H9 (cell line): ENCODE results near the gene ACTN3. TPM values are rescaled to one million over a fixed set of nuclear protein-coding genes. Genes with fewer than 3 reads are reported as not detected.
"Not testable (repeated sequence)": the region's sequence is repeated elsewhere in the genome, so short reads cannot be mapped to it uniquely, and the experiment has no call there.

Source experiments
- DNase-seq: peaks from one replicate; pipeline ENCODE4 v3.0.0-alpha.2; 2017
- H2AFZ ChIP-seq: one replicate; pipeline ENCODE4 v1.6.1; 2013; ENCODE audit warnings: mild to moderate bottlenecking, low read length, control low read depth, moderate library complexity
- H2AK5ac ChIP-seq: 2 replicates; pipeline ENCODE4 v1.6.1; 2013; ENCODE audit warnings: low read length, control low read depth, mixed read lengths; ENCODE audit not compliant: insufficient read length
- H2BK120ac ChIP-seq: one replicate; pipeline ENCODE4 v1.6.1; 2013; ENCODE audit warnings: low read depth, mild to moderate bottlenecking, low read length, control low read depth, inconsistent platforms; ENCODE audit not compliant: poor library complexity, severe bottlenecking
- H2BK12ac ChIP-seq: 2 replicates; pipeline ENCODE4 v1.6.1; 2013; ENCODE audit warnings: low read length, control low read depth, mixed read lengths, low read depth; ENCODE audit not compliant: insufficient read length
- H2BK15ac ChIP-seq: 2 replicates; pipeline ENCODE4 v1.6.1; 2013; ENCODE audit warnings: low read depth, low read length, control low read depth
- H2BK20ac ChIP-seq: one replicate; pipeline ENCODE4 v1.6.1; 2013; ENCODE audit warnings: low read depth, mild to moderate bottlenecking, low read length, control low read depth, inconsistent platforms; ENCODE audit not compliant: poor library complexity, severe bottlenecking
- H2BK5ac ChIP-seq: 2 replicates; pipeline ENCODE4 v1.6.1; 2013; ENCODE audit warnings: low read length, control low read depth, mixed read lengths; ENCODE audit not compliant: insufficient read length
- H3K14ac ChIP-seq: 2 replicates; pipeline ENCODE4 v1.6.1; 2013; ENCODE audit warnings: low read length, control low read depth; ENCODE audit not compliant: insufficient read depth
- H3K18ac ChIP-seq: 2 replicates; pipeline ENCODE4 v1.6.1; 2013; ENCODE audit warnings: low read depth, mild to moderate bottlenecking, mixed read lengths, low read length, control low read depth; ENCODE audit not compliant: insufficient read length
- H3K23ac ChIP-seq: 2 replicates; pipeline ENCODE4 v1.6.1; 2013; ENCODE audit warnings: low read length, control low read depth, mixed read lengths, low read depth; ENCODE audit not compliant: insufficient read length
- H3K23me2 ChIP-seq: 2 replicates; pipeline ENCODE4 v1.6.1; 2013; ENCODE audit warnings: low read depth, mild to moderate bottlenecking, mixed read lengths, low read length, control low read depth; ENCODE audit not compliant: insufficient read length, poor library complexity, severe bottlenecking
- H3K27ac ChIP-seq: 2 replicates; pipeline ENCODE4 v1.5.1; 2013; ENCODE audit warnings: low read length, control low read depth, mixed read lengths, low read depth; ENCODE audit not compliant: insufficient read length
- H3K27me3 ChIP-seq: 2 replicates; pipeline ENCODE4 v1.6.1; 2013; ENCODE audit warnings: low read length, control low read depth, inconsistent platforms; ENCODE audit not compliant: insufficient read depth
- H3K4ac ChIP-seq: 2 replicates; pipeline ENCODE4 v1.6.1; 2013; ENCODE audit warnings: low read depth, mild to moderate bottlenecking, control low read depth, inconsistent platforms, low read length, moderate library complexity
- H3K4me1 ChIP-seq: 2 replicates; pipeline ENCODE4 v1.6.1; 2013; ENCODE audit warnings: low read length, control low read depth, inconsistent platforms; ENCODE audit not compliant: insufficient read depth
- H3K4me2 ChIP-seq: 2 replicates; pipeline ENCODE4 v1.6.1; 2013; ENCODE audit warnings: low read length, control low read depth, mixed read lengths; ENCODE audit not compliant: insufficient read length, insufficient read depth
- H3K56ac ChIP-seq: 2 replicates; pipeline ENCODE4 v1.6.1; 2013; ENCODE audit warnings: low read depth, mild to moderate bottlenecking, mixed read lengths, low read length, control low read depth; ENCODE audit not compliant: insufficient read length
- H3K79me1 ChIP-seq: 2 replicates; pipeline ENCODE4 v1.6.1; 2013; ENCODE audit warnings: low read depth, mild to moderate bottlenecking, moderate library complexity, low read length, control low read depth, inconsistent platforms; ENCODE audit not compliant: insufficient read depth, poor library complexity, severe bottlenecking
- H3K79me2 ChIP-seq: 2 replicates; pipeline ENCODE4 v1.6.1; 2013; ENCODE audit warnings: low read length, control low read depth, inconsistent platforms; ENCODE audit not compliant: insufficient read depth
- H3K9ac ChIP-seq: 2 replicates; pipeline ENCODE4 v1.6.1; 2013; ENCODE audit warnings: low read length, control low read depth, mixed read lengths; ENCODE audit not compliant: insufficient read length; ENCODE audit errors: extremely low read depth
- H3K9me3 ChIP-seq: one replicate; pipeline ENCODE4 v1.6.1; 2013; ENCODE audit warnings: low read depth, low read length, inconsistent platforms; ENCODE audit not compliant: control insufficient read depth
- H3T11ph ChIP-seq: one replicate; pipeline ENCODE4 v1.6.1; 2013; ENCODE audit warnings: mild to moderate bottlenecking, low read length, control low read depth, inconsistent platforms
- H4K20me1 ChIP-seq: one replicate; pipeline ENCODE4 v1.6.1; 2013; ENCODE audit not compliant: control insufficient read depth, insufficient read length, insufficient read depth
- H4K5ac ChIP-seq: 2 replicates; pipeline ENCODE4 v1.6.1; 2013; ENCODE audit warnings: low read depth, mild to moderate bottlenecking, mixed read lengths, low read length, control low read depth; ENCODE audit not compliant: insufficient read length
- H4K8ac ChIP-seq: replicated peaks from 2 replicates; pipeline ENCODE4 v1.6.1; 2013; ENCODE audit warnings: low read length, control low read depth, mixed read lengths, low read depth; ENCODE audit not compliant: insufficient read length
- H4K91ac ChIP-seq: 2 replicates; pipeline ENCODE4 v1.6.1; 2013; ENCODE audit warnings: low read depth, mild to moderate bottlenecking, moderate library complexity, mixed read lengths, low read length, control low read depth; ENCODE audit not compliant: insufficient read length
- H3K27ac Mint-ChIP-seq, 3 experiments: 2 replicates in 2 of 3; 3 replicates in 1 of 3; pipeline ENCODE4 v1.8.0; 2020 to 2021; ENCODE audit warnings: mixed read lengths in 3 of 3, mild to moderate bottlenecking in 1 of 3, moderate library complexity in 1 of 3
- H3K27me3 Mint-ChIP-seq: 2 replicates; pipeline ENCODE4 v1.8.0; 2021; ENCODE audit warnings: low read depth, mild to moderate bottlenecking, moderate library complexity, mixed read lengths
- H3K36me3 Mint-ChIP-seq, 3 experiments: 2 replicates in 2 of 3; 3 replicates in 1 of 3; pipeline ENCODE4 v1.8.0; 2020 to 2021; ENCODE audit warnings: low read depth in 3 of 3, mixed read lengths in 3 of 3; ENCODE audit not compliant: insufficient read depth in 1 of 3
- H3K4me1 Mint-ChIP-seq, 2 experiments: 2 replicates each; pipeline ENCODE4 v1.8.0; 2020; ENCODE audit warnings: mixed read lengths in 2 of 2
- H3K4me3 Mint-ChIP-seq, 2 experiments: 2 replicates in 1 of 2; 3 replicates in 1 of 2; pipeline ENCODE4 v1.8.0; 2020 to 2021; ENCODE audit warnings: mild to moderate bottlenecking in 2 of 2, mixed read lengths in 2 of 2, moderate library complexity in 1 of 2
- H3K9me3 Mint-ChIP-seq, 2 experiments: 2 replicates in 1 of 2; 3 replicates in 1 of 2; pipeline ENCODE4 v1.8.0; 2020; ENCODE audit warnings: mild to moderate bottlenecking in 2 of 2, mixed read lengths in 2 of 2, moderate library complexity in 1 of 2
- WGBS: extraction: QIAGEN DNeasy Blood & Tissue Kit; methylation state at CpG from one replicate; pipeline ENCODE4 v1.1.7; 2013; ENCODE audit warnings: missing lambda C conversion rate, low lambda C conversion rate, mixed read lengths; ENCODE audit not compliant: insufficient read length; ENCODE audit errors: extremely low coverage; 5-methylcytosine and 5-hydroxymethylcytosine counted together
- total RNA-seq: library from RNA; stranded (reverse); gene quantifications from 2 replicates; pipeline ENCODE4 v1.2.1, GENCODE V29; 2021
- TF ChIP-seq, protein P1 (sequence below): fragments of 200-600 bp; sonication (generic); conservative IDR thresholded peaks from 3 replicates; pipeline ENCODE4 v1.8.0; 2021; ENCODE audit warnings: antibody characterized with exemption, mild to moderate bottlenecking

ACTN3 gene
- total RNA-seq, 1 experiment from 2014 or later, result 45.7 TPM

DNA sequence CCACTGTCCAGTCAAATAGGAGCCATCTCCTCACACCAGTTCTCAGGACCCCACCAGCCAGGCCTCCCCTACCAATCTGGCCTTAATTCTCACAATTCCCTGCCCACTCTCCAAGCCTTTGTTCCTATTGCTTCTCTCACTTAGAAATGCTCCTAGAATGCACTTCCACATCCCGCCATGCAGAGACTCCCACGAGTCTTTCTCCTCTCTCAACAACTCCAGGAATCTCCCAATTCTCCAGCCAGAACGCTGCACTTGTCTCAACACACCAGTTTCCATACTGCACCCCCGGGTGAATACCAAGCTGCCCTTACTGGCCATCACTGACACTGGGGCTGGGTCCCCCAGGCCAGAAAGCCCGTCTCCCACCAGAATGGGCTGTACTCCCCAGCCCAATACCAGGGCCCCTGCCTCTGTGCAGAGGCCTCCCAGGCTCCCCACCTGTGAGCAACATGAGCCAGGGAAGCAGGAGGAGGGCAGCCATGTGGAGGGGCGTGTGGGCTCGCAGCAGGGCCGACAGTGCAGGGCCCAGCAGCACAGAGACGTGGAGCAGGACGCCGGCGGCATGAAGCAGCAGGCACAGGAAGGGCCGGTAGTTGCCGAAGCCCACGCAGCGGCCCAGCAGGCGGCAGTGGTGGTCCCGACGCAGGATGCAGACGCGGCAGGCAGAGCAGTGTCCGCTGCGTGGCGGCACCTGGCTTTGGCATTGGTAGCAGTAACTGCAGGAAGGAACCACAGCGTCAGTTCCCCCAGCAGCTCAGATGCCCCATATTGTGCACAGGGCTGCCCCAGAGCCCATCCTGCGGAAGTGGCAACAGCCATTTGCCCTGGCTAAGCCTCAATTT, 3.2 kb upstream of the ACTN3 start:
- Mint-ChIP-seq H3K27ac (peak overlapping the region; percentile 1 to 53 (median 13); a peak in 5 of 7 replicates), H3K36me3 (peaks cover 0 to 28% (median 24%) of the 10 kb centered on the region in 3 experiments), H3K27me3 (no peaks in the 10 kb centered on the region; the same call in none of the 2 replicates), H3K9me3 (no peaks in the 10 kb centered on the region), H3K4me1 (peaks cover 34 to 35% of the 10 kb centered on the region in 2 experiments), H3K4me3 (peak overlapping the region in 1 of 2 experiments; percentile 11; a peak in 2 of 5 replicates)
- no peak overlapping the region for H4K91ac ChIP-seq
- WGBS, result no CpG with 5 or more reads among the region's 26 CpGs
- H2BK5ac ChIP-seq, result no peak overlapping the region
- no peak overlapping the region for H2AFZ ChIP-seq
- H3K4me2 ChIP-seq, result no peak overlapping the region
- H4K20me1 ChIP-seq, result no peaks in the 10 kb centered on the region
- H3K4me1 ChIP-seq, result no peaks in the 10 kb centered on the region; the same call in 1 of the 2 replicates
- no peak overlapping the region for H3K9ac ChIP-seq
- no peaks in the 10 kb centered on the region for H3K79me1 ChIP-seq
- no peaks in the 10 kb centered on the region for H3K27me3 ChIP-seq
- DNase-seq, result peak; percentile 87
- no peaks in the 10 kb centered on the region for H3K79me2 ChIP-seq
- no peak overlapping the region for H3K56ac ChIP-seq
- no peak overlapping the region for H3K14ac ChIP-seq
- H2BK12ac ChIP-seq, result no peak overlapping the region
- H3K18ac ChIP-seq, result no peak overlapping the region
- no peak overlapping the region for H2BK20ac ChIP-seq
- H2BK15ac ChIP-seq, result no peak overlapping the region
- H3K9me3 ChIP-seq, result no peaks in the 10 kb centered on the region
- H3K23me2 ChIP-seq, result no peaks in the 10 kb centered on the region
- no peak overlapping the region for H2BK120ac ChIP-seq
- H4K5ac ChIP-seq, result no peak overlapping the region
- no peak overlapping the region for H3K27ac ChIP-seq
- H2AK5ac ChIP-seq, result no peak overlapping the region
- TF ChIP-seq, protein P1, sequence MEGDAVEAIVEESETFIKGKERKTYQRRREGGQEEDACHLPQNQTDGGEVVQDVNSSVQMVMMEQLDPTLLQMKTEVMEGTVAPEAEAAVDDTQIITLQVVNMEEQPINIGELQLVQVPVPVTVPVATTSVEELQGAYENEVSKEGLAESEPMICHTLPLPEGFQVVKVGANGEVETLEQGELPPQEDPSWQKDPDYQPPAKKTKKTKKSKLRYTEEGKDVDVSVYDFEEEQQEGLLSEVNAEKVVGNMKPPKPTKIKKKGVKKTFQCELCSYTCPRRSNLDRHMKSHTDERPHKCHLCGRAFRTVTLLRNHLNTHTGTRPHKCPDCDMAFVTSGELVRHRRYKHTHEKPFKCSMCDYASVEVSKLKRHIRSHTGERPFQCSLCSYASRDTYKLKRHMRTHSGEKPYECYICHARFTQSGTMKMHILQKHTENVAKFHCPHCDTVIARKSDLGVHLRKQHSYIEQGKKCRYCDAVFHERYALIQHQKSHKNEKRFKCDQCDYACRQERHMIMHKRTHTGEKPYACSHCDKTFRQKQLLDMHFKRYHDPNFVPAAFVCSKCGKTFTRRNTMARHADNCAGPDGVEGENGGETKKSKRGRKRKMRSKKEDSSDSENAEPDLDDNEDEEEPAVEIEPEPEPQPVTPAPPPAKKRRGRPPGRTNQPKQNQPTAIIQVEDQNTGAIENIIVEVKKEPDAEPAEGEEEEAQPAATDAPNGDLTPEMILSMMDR, result peak; percentile 36; the same call in 1 of the 3 replicates
- no peak overlapping the region for H3K23ac ChIP-seq
- H3K4ac ChIP-seq, result no peak overlapping the region
- no peak overlapping the region for H4K8ac ChIP-seq
- no peak overlapping the region for H3T11ph ChIP-seq

DNA sequence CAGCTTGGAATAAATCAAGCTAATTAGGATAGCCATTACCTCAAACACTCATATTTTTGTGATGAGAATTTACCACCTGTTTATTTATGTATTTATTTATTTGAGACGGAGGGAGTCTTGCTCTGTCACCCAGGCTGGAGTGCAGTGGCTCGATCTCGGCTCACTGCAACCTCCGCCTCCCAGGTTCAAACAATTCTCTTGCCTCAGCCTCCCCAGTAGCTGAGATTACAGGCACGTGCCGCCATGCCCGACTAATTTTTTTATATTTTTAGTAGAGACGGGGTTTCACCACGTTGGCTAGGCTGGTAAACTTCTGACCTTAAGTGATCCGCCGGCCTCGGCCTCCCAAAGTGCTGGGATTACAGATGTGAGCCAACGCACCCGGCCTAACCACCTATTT, 1.8 kb upstream of the ACTN3 start:
- Mint-ChIP-seq H3K4me1 (peaks cover 37 to 38% of the 10 kb centered on the region in 2 experiments), H3K4me3 (peak overlapping the region; percentile 79 to 82), H3K36me3 (peaks cover 0 to 28% (median 25%) of the 10 kb centered on the region in 3 experiments)
- peak overlapping the region; percentile 57 for H3K4me2 ChIP-seq
- H4K20me1 ChIP-seq, H3K4ac ChIP-seq, H3K27ac Mint-ChIP-seq, H2AK5ac ChIP-seq, H3K14ac ChIP-seq, H3K4me1 ChIP-seq, H3K79me2 ChIP-seq, H3K9ac ChIP-seq, H3K23ac ChIP-seq, H2BK5ac ChIP-seq, H3K27ac ChIP-seq, H3K79me1 ChIP-seq, H3T11ph ChIP-seq, H2BK20ac ChIP-seq, H3K23me2 ChIP-seq, H2BK15ac ChIP-seq, H3K56ac ChIP-seq, H3K9me3 ChIP-seq, H4K8ac ChIP-seq, H3K27me3 ChIP-seq, H3K9me3 Mint-ChIP-seq, H4K91ac ChIP-seq, DNase-seq, H4K5ac ChIP-seq, H2BK120ac ChIP-seq, H2BK12ac ChIP-seq, H3K18ac ChIP-seq, H3K27me3 Mint-ChIP-seq, H2AFZ ChIP-seq: not testable (repeated sequence)
- no CpG with 5 or more reads among the region's 14 CpGs for WGBS
